Suprapubic skin (tissue), 3 donors: ENCODE data around the gene PDGFRB.

Experiments
- CTCF ChIP-seq, 2 donors: fragments of 200-600 bp in 1 of 2; fragments of 450-650 bp in 1 of 2; sonication (generic) in 1 of 2; IDR thresholded peaks; one replicate each; pipeline ENCODE4 v1.5.1; 2016 to 2019; ENCODE audit warnings: antibody characterized with exemption in 2 of 2, mild to moderate bottlenecking in 1 of 2, moderate library complexity in 1 of 2
- EP300 ChIP-seq: sonication (generic); formaldehyde crosslinking; IDR thresholded peaks from one replicate; pipeline ENCODE4 v1.6.1; 2017; ENCODE audit warnings: antibody characterized with exemption

- TF ChIP-seq CTCF (IDR thresholded peaks at IDR 0.05) (no peak), EP300 (no peak)
Observed at GRCh38 chr5:150085950-150086715, 69.5 kb downstream of the PDGFRB start, which contains the start of gene CSF1R.
